SK-N-MC (cell line): ENCODE results near the gene ALDH3B2.

Source experiments
- EZH2 ChIP-seq: fragments of 200-600 bp; sonication (generic); IDR thresholded peaks from one replicate; pipeline ENCODE4 v1.6.1; 2017; ENCODE audit warnings: antibody characterized with exemption
- FOXP2 ChIP-seq: optimal IDR thresholded peaks from 2 replicates; pipeline ENCODE3; 2011; ENCODE audit warnings: mild to moderate bottlenecking, moderate library complexity; ENCODE audit not compliant: insufficient read depth; ENCODE audit errors: extremely low read length, control extremely low read depth
- POLR2AphosphoS5 ChIP-seq: IDR thresholded peaks from 2 replicates; pipeline ENCODE4 v1.6.1; 2012; ENCODE audit warnings: mild to moderate bottlenecking, low read depth, low read length, borderline replicate concordance

- TF ChIP-seq POLR2AphosphoS5 (no peak), EZH2 (no peak), FOXP2 (no peak)
These were observed 6.3 kb downstream of the ALDH3B2 start for GRCh38 chr11:67668192-67668551.
